SKM-1 treated with dmso at 0.1 percent for 144 hours (cell line): ENCODE measurements around the gene DHX38.

ENCODE experiments used
- DNase-seq: peaks from one replicate; lab custom pipeline; 2025; ENCODE audit not compliant: unreplicated experiment; lab: John Stamatoyannopoulos, UW

Gene DHX38

DNA sequence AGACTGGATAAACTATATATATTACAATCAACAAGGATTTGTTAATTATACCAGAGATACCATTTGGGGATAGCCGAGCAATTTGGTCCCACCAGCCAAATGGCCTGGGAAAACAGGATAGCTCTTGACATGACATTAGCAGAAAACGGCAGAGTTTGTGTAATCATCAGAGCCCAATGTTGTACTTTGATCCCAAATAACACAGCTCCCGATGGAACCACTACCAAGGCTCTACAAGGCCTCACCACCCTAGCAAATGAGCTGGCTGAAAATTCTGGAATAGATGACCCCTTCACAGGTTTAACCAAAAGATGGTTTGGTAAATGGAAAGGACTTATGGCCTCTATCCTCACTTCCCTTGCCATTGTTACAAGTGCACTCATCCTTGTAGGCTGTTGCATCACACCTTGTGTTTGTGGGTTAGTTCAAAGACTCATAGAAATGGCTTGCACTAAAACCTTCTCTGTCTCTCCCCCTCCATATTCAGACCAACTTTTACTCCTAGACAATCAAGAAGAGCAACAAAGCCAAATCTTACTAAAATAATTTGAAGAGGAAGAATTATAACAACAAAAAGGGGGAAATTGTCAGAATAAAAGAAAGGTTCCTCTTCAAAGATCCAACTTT lies 9.8 kb upstream of the DHX38 start:
- DNase-seq = no peak

DNA sequence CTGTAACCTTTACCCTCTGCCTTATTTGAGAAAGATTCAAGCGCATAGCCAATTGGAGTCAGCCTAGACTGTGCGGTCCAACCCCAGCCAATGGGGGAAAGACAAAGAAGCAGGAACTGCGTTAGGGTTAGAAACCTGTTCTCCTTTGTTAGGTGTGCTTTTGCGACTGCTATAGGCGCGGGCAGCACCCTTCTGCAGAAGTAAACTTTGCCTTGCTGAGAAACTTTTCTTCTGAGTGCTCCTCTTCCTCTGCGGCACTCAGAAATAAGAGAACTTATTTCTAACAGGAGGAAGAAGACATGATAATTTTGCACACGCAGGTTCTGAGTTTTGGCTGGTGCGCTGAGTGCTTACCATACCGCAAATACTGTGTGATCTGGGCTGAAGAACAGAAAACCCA lies 9.2 kb upstream of the DHX38 start:
- DNase-seq = no peak

DNA sequence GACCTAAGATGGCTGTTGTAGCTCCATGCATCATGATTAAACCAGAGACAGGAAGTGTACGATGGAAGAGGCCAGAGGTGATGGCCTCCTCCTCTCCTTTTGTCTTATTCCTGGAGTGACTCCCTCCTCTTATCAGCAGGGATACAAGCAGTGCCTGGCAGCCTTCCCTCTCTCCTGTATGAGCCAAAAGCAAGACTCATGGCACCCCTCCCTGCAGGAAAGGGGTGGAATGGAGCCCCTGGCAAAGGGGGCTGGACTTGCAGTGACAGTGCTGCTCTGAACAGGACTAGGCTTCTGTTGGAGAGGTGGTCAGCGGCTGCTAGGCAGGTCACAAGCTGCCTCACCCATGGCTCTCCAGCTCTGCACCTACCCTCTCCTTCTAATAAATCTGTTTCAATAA lies 8.6 kb upstream of the DHX38 start:
- DNase-seq = no peak

DNA sequence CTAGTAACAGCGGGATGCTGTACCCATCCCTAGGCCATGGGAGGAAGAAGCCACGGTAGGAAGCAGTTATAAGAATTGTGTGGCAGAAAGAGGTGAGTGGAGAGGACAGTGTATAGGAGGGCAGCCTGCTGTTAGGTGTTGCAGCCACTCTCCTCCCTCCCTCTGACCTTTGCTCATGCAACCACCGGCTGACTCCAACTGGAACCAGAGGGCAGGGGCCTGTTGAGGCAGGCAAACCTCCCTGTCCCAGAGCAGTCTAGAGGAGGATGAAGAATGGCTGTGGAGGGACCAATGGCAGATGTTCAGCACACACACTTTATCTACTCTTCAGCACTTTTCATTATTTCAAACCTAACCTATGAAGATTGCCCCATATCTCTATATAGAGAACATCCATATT lies 2.4 kb upstream of the DHX38 start:
- DNase-seq = no peak

DNA sequence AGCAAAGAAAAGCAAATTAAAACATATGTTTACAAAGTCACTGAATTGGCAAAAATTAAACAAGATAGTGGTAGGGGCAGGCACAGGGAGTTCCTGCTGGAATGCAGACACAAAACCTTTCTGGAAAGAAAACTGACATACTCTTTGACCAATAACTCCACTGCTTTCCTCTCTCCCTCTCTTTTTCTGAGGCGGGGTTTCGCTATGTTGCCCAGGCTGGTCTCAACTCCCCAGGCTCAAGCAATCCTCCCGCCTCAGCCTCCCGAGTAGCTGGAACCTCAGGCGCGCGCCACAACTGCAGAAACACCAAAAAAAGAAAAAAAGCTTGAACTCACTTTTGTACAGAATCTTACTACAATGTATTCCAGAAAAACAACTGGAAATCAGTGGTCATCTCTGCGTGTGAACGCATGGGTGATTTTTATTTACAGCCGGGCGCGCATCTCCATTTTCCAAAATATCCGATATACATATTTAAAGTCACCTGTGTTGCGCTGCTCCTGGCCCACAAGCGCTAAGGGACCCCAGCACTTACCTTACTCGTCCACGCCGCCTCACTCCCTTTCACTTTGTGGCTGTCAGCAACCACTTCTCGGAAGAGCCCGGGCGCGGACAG lies 707 bp upstream of the DHX38 start:
- no peak for DNase-seq

DNA sequence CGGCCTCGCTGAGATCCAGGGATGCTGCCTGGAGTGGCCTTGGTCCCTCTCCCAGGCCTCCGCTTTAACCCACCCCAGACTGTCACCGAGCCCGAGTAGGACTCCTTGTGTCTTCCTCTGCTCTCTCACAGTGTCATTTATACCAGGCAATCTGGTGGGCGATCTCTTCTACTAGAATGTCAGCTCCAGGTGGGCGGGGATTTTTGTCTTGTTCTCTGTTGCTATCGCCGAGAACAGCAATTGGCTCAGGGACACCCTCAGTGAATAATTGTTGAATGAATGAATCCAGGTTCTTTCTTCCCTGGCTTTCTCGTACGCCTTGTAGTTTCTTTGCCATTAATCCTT lies 591 bp downstream of the DHX38 start:
- DNase-seq = no peak

DNA sequence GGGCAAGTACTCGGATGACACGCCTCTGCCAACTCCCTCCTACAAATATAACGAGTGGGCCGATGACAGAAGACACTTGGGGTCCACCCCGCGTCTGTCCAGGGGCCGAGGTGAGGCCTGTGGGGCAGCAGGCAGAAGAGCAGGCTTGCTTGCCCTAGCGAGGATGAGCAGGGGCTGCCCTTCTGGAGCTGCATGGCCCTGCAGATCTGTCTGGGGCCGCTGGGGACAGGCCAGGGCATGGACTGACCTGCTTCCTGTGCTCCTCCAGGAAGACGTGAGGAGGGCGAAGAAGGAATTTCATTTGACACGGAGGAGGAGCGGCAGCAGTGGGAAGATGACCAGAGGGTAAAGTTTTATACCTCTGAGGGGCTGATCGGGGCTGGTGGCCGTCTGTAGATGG lies 5.3 kb downstream of the DHX38 start:
- no peak for DNase-seq

DNA sequence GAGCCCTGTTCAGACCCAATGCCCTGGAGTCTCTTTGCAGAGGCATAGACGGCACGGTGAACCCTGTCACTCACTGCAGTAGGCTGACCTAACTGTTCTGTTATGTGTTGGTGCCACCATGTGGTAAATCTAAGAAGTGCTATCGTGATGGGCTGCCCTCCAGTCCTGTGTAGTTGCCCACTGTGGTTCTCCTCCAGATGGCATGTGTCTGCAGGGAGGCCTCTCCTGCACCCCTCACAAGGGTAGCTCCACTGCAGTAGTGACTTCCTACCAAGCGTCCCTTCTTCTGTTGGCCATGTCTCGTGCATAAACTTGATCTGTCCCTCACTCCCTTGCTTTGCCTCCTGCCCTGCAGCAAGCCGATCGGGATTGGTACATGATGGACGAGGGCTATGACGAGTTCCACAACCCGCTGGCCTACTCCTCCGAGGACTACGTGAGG lies 5.8 kb downstream of the DHX38 start:
- peak; percentile 50 for DNase-seq

DNA sequence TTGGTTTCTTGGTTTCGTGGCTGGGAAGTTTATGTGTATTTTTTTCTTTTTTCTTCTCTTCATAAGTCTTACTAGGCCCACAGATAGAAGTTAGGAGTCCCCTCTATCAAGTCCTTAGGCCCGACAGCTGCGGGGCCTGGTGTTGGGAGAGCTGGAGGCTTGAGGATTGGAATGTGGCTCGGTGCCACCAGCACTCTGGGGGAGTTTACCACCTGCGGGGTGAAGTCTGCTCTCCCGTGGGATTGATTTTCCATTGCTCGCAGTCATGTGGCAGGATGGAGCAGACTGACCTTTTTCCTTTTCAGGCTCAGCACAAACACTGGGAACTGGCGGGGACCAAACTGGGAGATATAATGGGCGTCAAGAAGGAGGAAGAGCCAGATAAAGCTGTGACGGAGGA lies 7.5 kb downstream of the DHX38 start:
- DNase-seq = no peak

DNA sequence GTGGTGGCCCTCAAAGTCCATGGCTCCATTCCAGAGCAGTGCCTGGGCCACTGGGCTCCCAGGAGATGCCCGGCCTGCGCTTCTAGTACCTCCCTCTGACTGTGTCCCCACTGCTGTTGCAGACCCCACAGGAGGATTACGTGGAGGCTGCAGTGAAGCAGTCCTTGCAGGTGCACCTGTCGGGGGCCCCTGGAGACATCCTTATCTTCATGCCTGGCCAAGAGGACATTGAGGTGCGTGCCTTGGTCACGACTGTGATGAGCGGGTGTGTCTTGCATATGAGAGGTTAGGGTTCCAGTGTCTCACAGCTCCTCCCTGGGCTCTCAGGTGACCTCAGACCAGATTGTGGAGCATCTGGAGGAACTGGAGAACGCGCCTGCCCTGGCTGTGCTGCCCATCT lies 11.3 kb downstream of the DHX38 start:
- DNase-seq = no peak

DNA sequence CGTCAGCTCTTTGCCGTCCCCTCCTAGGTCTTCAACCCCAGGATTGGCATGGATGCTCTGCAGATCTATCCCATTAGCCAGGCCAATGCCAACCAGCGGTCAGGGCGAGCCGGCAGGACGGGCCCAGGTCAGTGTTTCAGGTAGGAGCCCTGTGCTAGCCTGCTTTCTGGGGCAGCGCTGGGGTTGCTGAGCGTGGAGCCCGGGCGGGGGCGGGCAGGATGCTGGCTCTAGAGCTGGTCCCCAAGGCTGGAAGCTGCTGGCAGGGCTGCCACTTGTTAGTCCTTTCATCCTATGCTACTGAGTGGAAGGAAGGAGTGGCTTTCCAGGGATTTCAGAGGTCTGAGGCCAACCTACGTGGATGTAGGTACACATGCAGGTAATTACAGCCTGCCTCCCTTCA lies 12.3 kb downstream of the DHX38 start:
- no peak for DNase-seq

DNA sequence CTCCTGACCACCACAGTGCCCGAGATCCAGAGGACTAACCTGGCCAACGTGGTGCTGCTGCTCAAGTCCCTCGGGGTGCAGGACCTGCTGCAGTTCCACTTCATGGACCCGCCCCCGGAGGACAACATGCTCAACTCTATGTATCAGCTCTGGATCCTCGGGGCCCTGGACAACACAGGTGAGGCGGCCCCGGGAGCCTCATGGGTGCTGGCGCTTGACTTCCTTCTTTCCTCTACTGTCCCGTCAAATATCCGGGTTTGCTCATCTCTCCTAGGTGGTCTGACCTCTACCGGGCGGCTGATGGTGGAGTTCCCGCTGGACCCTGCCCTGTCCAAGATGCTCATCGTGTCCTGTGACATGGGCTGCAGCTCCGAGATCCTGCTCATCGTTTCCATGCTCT lies 13.7 kb downstream of the DHX38 start:
- no peak for DNase-seq

DNA sequence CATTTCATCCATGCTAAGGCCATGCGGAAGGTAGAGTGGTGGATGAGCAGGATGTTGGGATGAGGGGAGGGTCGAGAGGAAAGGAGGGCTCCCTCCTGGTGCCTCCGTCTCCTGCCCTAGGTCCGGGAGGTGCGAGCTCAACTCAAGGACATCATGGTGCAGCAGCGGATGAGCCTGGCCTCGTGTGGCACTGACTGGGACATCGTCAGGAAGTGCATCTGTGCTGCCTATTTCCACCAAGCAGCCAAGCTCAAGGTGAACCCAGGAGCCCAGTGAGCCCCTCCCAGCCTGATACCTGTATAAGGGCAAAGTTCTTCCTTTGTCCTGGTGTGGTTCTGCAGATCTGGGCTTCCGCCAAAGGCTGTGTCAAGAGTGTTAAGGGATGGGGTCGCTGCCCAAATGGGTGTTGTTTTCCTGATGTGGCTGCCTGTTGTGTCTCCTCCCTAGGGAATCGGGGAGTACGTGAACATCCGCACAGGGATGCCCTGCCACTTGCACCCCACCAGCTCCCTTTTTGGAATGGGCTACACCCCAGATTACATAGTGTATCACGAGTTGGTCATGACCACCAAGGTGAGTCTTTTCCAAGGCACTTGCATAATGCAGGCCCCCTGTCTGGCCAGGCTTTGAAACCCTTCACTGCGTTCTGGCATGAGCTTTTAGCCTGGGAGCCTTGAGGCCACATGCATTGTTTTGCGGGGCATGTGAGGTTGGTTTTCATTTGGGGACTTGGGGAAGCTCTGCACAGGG lies 14.9 kb downstream of the DHX38 start:
- no peak for DNase-seq

DNA sequence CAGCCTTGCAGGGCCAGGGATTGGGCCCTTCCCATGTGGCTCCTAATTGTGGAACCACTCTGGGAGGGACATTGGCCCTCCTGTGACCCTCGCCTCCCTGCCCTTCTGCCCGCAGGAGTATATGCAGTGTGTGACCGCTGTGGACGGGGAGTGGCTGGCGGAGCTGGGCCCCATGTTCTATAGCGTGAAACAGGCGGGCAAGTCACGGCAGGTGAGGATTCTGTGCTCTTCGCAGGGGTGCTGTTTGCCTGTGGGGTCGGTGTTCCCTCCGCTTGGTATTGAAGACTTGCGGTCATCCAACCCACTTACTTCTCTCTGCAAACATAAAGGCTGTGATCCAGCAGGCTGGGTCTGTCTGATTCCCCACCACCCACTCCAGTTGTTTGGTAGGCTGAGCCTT lies 15.7 kb downstream of the DHX38 start:
- no peak for DNase-seq

DNA sequence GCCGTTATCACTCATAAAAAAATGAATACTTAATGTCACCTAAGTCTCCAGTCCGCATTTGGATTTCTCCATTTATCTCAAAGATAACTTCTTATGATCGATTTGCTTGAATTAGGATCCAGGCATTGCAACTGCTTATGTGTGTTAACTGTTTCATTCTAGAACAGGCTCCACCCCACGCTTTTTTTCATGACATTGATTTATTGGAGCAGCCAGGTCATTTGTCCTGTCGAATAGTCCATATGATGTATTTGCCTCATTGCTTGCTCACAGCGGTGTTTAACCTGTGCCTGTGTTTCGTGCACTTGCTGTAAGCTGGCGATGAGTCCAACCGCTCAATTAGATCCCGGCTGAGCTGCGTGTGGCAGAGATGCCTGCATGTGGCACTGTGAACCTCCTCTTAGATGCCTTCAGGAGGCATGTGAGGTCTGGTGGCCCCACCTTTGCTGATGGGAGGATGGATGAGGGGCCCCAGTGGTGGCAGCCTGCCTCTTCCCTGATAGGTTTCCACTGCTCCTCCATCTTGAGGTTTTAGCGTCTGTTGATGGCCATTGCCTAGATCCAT lies 16.4 kb downstream of the DHX38 start:
- DNase-seq = no peak

DNA sequence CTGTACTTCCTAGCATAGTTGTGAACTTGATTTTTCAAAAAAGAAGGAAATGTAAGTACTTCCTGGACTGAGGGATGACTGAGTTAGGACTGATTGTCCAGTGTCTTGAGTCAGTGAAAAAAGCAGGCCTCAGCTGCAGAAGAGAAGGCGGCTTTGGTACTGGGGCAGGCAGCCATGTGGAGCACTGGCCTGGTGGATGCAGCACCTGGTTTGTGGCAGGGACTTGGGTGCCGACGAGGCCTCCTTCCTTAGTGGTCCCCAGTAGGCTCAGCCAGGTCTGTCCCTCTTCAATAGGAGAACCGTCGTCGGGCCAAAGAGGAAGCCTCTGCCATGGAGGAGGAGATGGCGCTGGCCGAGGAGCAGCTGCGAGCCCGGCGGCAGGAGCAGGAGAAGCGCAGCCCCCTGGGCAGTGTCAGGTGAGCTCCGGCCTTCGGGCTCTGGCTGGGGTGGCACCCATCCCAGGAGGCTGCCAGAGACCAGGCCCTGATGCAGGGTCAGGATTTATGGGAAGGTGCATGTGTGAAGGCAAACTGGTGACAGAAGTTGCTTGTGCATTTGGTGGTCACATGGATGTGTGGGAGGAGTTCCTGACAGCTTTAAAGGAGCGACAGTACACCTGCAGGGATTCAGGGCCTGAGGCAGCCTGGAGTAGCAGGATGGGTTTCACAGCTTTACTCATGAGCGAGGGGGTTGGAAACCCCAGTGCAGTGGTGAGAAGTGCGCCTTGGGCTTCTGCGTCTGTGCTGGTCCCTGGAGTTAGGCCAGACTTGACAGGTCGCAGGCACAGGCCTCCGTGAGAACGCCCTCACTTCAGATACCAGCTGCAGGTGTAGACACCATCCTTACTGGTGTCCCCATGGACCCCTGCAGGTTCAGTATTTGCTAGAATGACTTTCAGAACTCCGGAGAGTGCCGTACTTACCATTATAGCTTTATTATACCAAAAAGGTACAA lies 17.3 kb downstream of the DHX38 start:
- no peak for DNase-seq

DNA sequence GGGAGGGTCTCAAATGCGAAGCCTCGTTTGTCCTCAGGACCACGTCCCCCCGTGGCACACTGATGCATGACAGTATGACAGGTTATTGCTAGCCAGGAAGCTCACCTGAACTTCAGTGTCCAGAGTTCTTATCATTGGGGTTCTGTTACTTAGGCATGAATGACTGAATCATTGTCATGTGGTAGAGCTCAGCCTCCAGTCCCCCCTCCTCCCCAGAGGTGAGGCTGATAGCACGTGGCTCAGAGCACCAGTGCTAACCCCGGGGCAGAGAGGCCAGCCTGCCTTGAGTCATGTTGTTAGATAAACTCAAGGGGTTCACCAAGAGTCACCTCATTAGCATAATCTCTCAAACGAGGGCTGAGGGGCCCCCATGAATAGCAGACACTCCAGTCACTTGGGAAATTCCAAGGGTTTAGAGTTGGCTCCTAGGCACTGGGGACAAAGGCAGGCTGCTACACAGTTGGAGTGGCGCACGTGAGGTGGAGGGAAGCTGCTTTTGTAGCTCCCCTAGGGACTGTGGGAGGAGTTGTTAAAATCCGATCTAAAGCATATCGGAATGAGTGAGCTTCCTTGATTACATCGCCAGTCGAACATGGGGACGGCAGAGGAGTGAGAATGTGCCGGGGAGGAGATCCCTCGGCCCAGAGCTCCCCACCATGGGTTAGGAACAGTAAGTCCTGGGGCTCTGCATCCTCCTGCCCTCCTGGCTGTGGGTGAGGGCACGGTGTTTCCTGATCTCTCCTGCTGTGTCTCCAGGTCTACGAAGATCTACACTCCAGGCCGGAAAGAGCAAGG lies 18.2 kb downstream of the DHX38 start:
- no peak for DNase-seq

DNA sequence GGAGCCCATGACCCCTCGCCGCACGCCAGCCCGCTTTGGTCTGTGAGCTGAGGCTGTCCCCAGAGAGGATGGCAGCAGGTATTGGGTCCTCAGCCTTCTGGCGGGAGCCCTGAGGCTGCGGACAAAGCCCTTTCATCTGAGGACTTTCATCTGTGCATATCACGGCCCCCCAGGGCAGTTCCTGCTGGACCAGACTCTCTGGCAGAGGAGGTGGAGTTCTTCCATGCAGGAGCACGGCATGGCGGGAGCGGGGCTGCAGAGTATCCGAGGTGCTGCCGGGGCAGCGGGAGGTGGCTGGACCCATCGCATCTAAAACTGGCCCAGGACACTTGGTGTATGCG lies 18.8 kb downstream of the DHX38 start:
- DNase-seq = no peak

DNA sequence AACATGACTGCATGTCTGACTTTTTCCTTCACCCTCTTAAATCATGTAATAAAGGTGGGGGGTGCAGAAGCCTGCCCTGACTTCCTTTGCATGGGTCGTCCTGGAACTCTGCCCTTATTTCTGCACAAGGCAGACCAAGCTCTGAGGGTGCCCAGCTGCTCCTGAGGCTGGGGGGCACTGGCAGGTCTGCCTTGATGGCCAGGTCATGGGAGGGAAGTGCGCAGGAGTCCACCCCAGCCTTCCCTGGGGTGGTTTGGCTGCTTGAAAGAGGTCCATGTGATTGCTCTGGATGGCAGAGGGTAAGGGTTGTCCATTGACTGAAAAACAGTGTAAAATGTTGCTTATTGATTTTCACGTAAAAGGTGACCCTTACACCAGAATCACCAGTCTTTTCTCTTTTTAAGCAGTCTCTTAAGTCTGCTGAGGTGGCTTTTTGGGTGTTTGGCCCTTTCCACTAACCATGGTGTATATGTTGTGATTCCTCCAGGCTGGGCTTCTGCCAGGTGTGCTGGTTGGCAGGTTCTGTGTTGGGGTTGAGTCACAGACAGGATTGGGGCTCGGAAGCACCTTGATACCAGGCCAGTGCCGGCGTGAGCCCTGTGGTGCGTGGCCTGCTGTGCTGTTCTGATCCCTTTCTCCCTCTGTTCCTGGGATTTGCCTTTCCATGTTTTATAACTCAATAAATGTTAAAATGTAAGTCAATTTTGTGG lies 19.4 kb downstream of the DHX38 start:
- no peak for DNase-seq

DNA sequence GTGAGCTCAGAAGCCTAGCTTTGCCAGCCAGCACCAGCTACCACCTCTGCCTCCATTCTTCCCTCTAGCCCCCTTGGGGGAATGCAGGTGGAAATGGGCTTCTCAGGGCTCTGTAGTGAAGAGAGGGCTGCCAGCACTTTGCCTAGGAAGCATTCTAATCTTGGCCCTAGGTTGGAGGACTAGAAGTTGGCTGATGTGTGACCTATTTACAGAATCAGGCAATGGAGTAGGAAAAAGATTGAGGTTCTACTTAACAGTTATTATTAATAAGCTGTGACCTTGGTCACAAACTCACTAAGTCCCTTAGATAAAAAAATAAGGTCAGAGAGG lies 19.9 kb downstream of the DHX38 start:
- DNase-seq = no peak
